COLO668 (cell line): ENCODE measurements around the gene VAMP3.
"Not testable (repeated sequence)": the region's sequence is repeated elsewhere in the genome, so short reads cannot be mapped to it uniquely, and the experiment has no call there.

ENCODE experiments used
- DNase-seq: peaks from one replicate; lab custom pipeline; 2025; ENCODE audit not compliant: unreplicated experiment; lab: John Stamatoyannopoulos, UW

The VAMP3 gene

DNA sequence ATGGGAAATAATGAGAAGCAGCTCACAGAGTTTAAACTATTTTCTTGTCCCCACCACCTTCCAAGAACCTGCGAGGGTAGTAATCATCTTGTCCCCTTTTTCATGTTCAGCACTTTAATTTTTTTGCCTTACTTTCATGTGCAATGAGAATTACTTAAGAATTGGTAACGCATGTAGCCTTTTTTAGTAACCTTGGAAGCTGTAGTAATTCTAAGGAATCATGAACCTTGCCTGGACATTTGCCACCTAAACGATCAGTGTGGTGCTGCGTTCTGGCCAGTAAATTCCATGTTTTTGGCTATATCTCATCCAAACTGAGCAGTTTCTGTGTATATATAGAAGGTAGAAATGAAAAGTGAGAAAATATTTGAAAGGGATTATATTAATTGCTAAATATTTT is 3.9 kb upstream of the VAMP3 start:
- no peak for DNase-seq

DNA sequence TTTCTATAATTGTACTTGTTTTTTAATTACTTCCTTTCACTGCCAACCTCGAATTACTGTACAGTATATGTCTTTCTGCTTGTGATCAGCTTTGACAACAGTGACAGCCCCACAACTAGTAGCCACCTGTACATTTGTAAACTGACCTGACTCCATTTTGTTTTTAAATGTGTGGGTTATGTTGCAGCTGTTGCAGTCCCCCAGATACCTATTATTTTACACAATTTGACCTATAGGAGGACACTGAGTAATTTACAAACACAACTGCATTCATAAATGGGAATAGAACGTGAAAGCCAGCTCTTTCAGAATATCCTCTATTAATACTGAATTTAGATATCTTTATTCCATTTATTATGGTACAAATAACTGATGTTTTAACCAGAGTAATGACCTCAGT is 2.5 kb upstream of the VAMP3 start:
- DNase-seq, result no peak

DNA sequence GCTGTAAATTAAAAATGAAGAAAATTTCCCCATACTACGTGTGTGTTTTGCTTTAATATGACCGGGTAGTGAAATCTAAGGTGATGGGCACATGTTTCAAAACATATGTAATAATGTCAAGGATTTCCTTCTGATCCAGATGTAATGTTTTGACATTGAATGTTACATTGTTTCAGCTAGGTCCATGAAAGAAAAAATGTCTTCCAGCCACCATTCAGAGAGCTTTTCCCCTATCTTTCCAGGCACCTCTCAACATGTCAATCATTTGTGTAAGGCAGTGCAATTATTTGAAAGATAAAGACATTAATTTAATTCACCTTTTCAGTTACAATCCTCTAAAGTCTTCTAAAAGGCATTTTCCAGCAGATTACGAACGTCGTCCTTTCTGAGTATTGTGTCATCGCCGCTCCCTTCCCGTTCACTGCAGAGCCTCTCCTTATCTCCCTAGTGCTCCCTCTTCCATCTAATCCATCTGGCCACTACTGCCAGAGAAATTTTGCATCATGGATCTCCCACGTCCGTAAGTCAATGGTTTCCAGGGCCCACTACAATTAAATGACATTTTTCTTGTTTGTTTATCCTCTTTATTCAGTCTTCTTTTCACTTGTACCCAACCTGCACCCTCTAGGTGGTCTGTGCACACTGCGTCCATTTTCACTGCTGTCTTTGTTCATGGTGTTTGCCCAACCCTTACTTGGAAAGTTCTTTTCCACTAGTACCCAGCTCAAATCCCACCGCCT is 1.3 kb upstream of the VAMP3 start:
- no peak for DNase-seq

DNA sequence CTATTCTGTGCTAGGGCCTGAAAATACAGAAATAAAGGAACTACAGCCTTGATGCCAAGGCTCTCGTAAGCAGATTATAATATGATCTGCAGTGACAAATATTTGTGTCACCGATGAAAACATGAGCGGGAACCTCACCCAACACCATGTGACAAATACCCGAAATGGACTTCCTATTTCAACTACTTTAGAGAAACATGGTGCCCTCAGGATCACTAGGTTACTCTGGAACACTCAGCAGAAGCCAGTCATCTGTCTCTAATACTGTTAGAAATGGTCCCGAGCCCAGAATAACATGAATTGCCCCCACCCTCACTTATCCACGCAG is 463 bp upstream of the VAMP3 start:
- DNase-seq, result no peak

DNA sequence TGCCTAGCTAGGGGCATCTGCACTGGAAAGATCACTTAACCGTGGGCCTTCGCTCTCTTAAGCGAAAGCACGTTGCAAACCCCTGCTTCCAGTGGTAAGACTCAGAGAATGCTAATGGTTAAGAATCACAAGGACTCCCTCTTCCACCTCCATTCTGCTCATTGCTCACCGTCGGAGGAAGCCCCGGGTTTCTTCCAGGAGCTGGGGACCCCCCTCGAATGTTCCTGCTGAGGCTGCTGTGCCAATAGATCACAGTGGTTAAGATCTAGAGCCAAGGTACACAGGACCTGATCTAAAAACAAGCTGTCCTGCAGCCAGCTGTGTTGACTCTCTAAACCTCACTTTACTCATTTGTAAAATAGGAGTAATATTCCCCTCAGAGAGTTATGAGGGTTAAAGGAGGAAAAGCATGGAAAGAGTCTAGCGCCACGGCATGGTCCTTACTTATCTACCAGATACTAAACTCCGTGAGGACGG is 765 bp downstream of the VAMP3 start:
- no peak for DNase-seq

DNA sequence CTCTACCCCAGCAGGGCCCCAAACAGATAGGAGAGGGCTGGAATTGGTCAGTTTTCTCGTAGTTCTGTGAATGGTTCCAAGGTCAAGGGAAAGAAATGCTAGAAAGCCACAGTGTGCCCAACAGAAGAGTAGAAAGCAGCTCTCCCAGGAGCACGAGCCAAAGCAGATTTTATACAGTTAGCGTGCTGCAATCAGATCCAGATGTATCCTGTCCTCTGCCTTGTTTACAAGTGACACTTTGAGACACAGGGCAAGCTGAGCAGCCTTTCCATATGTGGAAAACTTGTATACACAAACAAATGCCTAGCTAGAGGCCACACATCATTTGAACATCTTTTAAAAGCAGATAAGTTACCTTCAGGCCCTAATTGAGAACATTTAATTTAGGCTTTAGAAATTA is 6.5 kb downstream of the VAMP3 start:
- no peak for DNase-seq

DNA sequence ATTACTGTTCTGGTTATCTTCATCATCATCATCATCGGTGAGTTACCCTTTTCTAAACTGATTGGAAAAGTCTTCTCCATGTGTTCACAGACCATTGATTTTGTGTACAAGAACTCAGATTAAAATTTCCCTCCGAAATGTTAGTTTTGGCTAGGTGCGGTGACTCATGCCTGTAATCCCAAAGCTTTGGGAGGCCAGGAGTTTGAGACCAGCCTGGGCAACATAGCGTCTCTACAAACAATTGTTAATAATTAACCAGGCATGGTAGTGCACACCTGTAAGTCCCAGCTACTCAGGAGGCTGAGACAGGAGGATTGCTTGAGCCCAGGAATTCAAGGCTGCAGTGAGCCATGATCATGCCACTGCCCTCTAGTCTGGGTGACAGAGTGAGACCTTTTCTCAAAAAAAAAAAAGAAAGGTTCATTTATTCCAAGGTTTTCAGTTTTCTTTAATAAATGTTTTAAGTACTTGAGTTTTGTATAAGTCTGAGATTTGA is 7.1 kb downstream of the VAMP3 start:
- no peak for DNase-seq

DNA sequence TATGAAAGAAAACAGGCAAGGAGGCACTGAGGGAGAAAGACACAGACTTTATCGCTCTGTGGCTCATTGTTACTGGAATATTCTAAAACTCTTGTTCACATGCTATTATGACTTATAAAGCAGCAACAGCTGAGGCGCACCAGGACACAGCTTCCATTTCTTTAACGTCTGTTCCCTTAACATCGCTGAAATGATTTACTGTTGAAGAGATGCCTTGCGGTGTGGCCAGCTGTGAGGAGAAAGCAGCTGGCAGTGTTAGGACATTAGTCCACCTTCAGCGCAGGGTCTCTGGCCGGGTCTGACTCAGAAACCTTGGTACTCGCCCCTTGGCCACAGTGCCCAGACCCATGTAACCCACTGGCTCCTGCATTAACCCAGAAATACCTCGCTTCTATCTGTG is 9.9 kb downstream of the VAMP3 start:
- DNase-seq, result no peak

DNA sequence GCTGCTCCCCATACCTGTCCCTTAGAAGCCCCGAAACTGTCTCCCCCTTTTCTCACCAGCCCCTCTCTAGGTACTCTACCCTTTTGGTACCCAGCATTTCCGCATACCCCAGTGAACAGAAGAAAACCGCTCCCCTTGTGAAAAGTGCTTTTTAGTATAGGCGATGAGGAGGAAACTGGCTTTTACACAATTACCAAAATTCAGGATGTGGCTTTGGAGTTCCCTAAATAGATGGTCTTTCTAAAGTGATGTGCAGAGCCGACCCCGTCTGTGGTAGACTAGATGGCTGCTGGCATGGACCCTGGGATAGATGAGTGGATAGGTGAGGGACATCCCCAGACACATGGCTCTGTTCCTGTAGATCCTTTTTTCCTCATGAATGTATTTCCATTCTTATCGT is 10.4 kb downstream of the VAMP3 start:
- DNase-seq, result no peak

DNA sequence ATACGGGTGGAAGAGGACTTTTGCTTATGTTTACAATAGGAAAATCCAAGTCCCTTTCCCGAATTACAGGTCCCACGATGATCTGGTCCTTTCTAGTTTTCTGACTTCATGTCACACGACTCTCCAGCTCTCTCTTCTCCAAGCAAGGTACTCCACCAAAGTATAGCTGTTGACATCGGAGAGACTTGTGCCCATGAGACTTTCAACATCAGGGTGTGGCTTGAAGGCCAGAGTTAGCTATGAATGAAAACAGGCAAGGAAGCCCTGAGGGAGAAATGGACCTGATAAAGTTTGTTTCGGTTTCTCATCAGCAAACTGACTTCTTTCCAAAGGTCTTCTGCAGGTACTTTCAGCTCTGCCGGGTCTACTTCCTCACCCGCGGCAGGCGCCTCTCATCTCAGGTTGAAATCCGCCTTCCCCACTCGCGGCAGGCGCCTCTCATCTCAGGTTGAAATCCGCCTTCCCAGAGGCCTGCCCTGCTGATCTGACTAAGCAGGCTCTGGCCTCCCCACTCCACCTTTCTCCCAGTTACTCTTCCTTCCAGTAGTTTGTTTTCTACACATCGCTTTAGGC is 10.9 kb downstream of the VAMP3 start:
- no peak for DNase-seq

DNA sequence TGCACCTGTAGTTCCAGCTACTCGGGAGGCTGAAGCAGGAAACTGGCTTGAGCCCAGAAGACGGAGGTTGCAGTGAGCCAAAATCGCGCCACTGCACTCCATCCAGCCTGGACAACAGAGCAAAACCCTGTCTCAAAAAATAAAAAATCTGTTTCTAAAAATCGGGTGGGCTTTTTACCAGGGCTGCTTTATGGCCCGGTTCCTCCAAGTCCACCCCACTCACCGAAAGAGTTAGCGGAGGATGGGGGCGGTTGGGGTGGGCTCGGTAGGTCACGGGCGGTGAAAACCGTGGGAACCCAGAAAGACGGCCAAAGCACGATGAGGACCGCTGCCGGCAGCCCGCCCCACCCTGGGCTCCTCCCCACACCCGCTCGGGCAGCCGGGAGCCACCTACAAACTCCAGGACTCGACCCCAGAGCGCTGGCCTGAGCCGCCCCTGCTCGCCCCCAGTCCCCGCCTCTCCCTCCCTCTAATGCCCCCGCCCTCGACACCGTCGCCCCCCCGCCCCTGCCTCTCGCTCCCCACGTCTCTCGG is 12.1 kb downstream of the VAMP3 start:
- peak; percentile 83 for DNase-seq

DNA sequence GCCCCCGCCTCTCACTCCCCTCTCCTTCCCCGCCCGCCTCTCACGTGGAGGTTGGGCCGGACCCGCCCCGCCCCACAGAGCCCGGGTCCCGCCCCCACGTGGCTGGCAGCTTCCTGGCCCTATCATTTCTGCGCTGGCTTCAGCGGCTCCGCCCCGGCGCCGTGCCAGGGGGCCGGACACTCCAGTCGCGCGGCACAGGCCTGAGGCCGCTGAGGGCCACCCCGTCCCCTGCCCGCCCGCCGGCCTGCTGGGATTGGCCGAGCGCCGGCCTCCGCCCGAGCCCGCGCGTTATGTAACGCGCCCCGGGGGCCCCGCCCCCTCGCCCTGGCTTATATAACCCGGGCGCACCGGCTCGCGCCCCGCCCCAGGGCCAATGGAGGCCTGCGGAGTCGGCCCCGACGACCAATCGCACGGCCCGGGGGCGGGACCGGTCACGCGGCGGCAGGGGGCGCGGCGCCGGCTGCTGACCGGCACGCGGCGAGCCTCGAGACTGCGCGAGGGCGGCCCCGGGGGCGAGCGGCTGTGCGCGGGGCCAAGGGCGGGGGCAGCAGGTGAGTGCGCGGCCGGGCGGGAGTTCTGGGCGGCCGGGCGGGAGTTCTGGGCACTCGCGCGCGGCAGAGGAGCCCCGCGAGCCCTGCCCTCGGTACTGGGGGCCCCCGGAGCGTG is 12.9 kb downstream of the VAMP3 start, which contains the start of gene PER3:
TSS of gene PER3 (plus strand) at position 466 of the 666 bp plus-strand sequence. CDS start 587 bp downstream, outside the sequence.
- peak; percentile 100 for DNase-seq

DNA sequence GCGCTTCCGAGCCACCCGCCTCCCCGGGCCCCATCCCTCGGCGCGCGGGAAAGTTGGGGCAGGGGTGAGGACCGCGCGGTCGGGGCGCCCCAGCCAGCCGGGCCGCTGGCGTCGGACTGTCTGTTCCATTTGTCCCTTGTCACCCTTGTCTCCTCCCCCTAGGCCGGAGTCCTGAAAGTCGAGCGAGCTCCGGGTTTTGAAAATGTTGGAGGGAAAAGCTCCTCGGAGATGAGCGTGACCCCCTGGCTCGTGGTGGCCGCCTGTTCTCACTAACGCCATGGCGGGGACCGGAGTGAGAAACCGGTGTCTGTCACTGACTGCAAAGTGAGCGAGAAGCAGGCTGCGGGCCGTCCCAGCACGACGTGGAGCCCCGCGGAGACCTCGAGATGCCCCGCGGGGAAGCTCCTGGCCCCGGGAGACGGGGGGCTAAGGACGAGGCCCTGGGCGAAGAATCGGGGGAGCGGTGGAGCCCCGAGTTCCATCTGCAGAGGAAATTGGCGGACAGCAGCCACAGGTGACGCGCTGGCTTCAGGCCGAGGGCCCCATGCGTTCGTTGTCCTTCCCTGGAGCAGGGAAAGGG is 13.5 kb downstream of the VAMP3 start:
- no peak for DNase-seq

DNA sequence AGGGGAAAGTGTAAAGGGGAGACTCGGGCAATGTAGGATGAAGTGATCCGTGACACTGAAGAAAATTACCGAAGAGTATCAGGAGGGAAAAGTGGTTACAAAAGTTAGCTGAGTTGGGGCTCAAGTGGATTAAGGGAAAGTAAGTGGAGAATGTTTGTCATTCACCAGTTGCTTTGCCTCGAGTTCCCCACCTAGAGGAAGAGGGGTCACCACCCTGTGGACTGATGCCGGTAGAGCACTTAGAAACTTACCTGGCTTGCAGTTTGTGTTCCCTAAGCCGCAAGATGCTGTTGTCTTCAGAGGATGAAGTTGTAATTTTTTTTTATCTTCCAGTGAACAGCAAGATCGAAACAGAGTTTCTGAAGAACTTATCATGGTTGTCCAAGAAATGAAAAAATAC is 14.0 kb downstream of the VAMP3 start:
- DNase-seq, result no peak

DNA sequence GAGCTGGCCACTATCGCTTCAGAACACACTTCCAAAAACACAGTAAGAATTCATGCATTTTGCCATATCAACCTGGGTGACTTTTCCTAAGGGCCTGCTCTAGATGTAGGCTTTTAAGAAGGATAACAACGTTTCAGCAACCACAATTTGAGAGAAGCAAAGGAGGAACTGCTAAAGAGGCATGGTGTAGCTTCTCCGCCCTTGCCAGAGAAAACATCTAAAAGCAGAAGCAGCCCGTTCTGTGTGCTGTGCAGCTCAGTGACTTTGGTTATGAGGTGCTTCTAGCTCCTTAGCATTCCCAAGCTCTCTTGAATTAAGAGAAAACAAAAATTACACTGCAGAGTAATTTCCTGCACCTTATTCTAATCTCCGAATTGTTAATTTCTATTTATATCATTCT is 15.7 kb downstream of the VAMP3 start:
- DNase-seq, result no peak

DNA sequence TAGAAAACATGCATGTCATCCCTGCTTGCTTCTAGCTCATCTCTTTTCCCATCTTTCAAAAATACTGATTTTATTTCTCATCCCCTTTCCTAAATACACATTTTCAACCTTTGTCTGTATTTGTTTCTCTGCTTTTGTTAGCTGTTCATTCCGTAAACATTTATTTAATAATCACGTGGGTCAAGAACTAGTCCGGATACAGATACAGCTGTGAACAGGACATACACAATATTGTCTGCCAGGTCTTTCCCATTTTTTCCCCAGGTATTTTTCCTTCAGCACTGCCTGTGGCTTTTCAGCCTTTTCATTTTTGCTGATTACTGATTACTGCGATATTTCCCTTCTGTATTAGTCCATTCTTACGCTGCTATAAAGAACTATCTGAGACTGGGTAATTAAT is 18.7 kb downstream of the VAMP3 start:
- no peak for DNase-seq

DNA sequence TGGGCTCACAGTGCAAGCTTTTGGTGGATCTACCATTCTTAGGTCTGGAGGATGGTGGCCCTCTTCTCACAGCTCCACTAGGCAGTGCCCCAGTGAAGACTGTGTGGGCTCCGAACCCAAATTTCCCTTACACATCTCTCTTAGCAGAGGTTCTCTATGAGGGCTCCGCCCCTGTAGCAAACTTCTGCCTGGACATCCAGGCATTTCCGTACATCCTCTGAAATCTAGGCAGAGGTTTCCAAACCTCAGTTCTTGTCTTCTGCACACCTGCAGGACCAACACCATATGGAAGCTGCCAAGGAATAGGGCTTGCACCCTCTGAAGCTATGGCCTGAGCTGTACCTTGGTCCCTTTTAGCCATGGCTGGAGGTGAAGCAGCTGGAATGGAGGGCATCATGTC is 19.9 kb downstream of the VAMP3 start:
- not testable (repeated sequence) for DNase-seq

DNA sequence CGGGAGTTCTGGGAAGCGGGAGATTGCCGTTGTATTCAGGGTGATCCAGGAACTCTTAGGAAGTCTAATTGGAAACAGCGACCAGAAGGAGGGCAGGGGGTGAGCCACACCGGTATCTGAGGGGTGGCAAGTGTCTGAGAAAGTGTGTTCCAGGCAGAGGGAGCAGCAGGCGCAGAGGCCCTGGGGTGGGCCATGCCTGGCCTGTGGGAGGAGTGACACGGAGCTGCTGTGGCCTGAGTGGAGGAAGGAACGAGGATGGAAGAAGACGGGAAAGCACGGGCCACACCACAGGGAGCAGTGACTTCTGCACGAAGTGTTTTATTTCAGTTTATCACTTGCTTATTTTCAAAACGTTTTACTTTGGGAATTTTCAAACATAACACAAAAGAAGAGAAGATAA is 24.3 kb downstream of the VAMP3 start:
- DNase-seq, result no peak

DNA sequence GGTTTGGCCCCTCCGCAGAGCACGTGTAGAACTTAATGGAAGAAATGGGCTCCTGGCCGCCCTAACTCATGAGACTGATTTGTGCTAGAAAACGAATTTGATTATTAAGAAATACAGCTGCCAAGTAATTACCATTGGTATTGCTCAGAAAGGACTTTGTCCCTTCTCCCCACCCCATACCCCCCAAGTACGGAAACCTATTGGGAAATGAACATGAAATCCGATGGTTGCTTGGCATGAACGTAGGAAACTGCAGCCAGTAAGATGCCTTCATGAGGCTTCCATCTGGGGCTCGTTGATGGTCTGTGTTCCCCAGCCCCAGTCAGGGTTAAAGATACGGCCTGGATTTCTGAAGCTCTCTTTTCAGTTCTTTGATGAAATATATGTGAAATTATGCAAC is 34.4 kb downstream of the VAMP3 start:
- DNase-seq, result no peak

DNA sequence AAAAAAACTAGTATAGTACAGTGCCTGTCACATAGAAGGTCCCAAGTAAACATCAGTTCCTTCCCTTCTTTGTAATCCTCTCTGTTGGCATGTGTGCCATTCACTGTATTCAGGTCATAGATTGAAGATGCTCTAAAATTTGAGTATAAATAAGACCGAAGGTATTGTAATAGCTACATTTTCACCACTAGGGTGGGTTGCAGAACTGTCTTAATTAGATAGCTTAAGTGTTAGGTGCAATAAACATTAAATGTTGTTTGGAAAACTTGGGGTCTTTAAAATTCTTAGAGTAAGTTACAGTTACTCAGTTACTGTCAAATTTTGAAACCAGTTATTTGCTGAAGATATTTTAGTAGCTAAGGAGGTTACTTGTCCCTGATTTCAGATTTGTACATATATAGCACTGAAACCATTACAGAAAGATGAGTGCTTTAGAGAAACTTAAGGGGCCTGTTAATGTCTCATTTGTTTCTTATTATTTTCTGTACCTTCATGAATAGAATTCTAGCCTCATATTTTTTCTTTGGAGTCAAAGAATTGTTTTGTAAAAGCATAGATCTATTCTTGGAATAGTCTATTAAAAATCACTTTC is 37.3 kb downstream of the VAMP3 start:
- no peak for DNase-seq

DNA sequence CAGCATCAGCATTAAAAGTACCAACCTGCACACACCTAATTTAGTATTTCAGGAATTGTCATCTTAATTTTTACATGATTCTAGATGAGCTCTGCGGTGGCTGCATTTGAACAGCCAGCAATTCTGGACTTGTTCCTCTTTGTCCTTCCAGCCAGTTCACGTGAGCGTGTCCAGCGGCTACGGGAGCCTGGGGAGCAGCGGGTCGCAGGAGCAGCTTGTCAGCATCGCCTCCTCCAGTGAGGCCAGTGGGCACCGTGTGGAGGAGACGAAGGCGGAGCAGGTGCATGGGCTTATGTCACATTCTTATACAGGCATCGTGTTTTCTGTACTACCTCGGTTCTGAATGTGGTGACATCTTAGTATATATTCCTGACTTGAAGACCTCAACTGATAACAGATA is 38.6 kb downstream of the VAMP3 start:
- DNase-seq, result no peak
